IPS-18a (cell line): ENCODE measurements around the gene TRMT2B.
A peak's percentile ranks its signal among the peaks of the same experiment; 100 is the strongest.
"Not testable (repeated sequence)": the region's sequence is repeated elsewhere in the genome, so short reads cannot be mapped to it uniquely, and the experiment has no call there.

Experiments used
- H3K27ac ChIP-seq: one replicate; pipeline ENCODE4 v1.5.1; 2013; ENCODE audit warnings: low read length
- H3K27me3 ChIP-seq: one replicate; pipeline ENCODE4 v1.6.1; 2013; ENCODE audit warnings: mild to moderate bottlenecking, low read length; ENCODE audit not compliant: control insufficient read depth, insufficient read depth
- H3K36me3 ChIP-seq: one replicate; pipeline ENCODE4 v1.6.1; 2013; ENCODE audit warnings: low read depth, low read length; ENCODE audit not compliant: control insufficient read depth
- H3K4me1 ChIP-seq: one replicate; pipeline ENCODE4 v1.6.1; 2013; ENCODE audit warnings: low read depth, low read length; ENCODE audit not compliant: control insufficient read depth
- H3K4me3 ChIP-seq: one replicate; pipeline ENCODE4 v1.5.1; 2013; ENCODE audit warnings: low read length
- H3K9ac ChIP-seq: one replicate; pipeline ENCODE4 v1.6.1; 2013; ENCODE audit warnings: mild to moderate bottlenecking, low read length, moderate library complexity
- H3K9me3 ChIP-seq: one replicate; pipeline ENCODE4 v1.6.1; 2013; ENCODE audit warnings: low read depth, low read length; ENCODE audit not compliant: control insufficient read depth

Gene TRMT2B

DNA sequence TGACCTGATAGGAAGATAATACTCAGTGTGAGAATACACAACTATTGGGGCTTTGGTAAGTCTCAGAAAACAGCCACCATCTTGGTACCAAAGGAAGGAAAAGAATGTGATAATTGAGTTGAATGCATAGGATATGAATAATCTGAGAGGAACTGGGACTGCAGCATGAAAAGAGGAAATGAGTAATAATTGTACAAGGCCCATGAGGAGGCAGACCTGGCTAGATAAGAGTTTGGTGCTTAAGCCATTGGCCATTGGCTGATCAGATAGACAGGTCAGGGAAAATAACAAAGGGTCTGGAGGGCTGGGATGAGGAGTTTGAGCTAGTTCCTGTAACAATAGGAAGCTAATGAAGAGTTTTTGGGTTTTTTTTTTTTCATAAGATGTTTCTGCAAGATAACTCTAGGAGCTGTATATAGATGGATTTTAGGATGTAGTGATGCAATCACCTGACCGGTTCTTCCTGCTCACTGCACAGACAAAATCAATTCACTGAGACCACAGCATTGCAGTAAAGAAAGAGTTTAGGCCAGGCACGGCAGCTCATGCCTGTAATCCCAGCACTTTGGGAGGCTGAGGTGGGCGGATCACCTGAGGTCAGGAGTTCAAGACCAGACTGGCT, 5.3 kb upstream of the TRMT2B start:
- Histone ChIP-seq H3K9me3 (no peaks in the 10 kb centered on the region), H3K4me1 (peaks cover 7% of the 10 kb centered on the region), H3K9ac (no peak overlapping the region), H3K27me3 (no peaks in the 10 kb centered on the region), H3K27ac (no peak overlapping the region), H3K36me3 (no peaks in the 10 kb centered on the region), H3K4me3 (no peak overlapping the region)

GRCh38 chrX:101056551-101056950, 4.6 kb upstream of the TRMT2B start:
- H3K27me3 ChIP-seq, H3K27ac ChIP-seq, H3K4me1 ChIP-seq, H3K9me3 ChIP-seq, H3K9ac ChIP-seq, H3K4me3 ChIP-seq, H3K36me3 ChIP-seq: not testable (repeated sequence)

GRCh38 chrX:101051153-101051548, 760 bp downstream of the TRMT2B start:
- no peaks in the 10 kb centered on the region for H3K36me3 ChIP-seq
- H3K9me3 ChIP-seq = no peaks in the 10 kb centered on the region
- no peaks in the 10 kb centered on the region for H3K27me3 ChIP-seq
- H3K4me1 ChIP-seq = peaks cover 5% of the 10 kb centered on the region
- H3K27ac ChIP-seq = peak overlapping the region; percentile 77
- H3K4me3 ChIP-seq = peak overlapping the region; percentile 78
- peak overlapping the region; percentile 69 for H3K9ac ChIP-seq

- no peaks in the 10 kb centered on the region for H3K27me3 ChIP-seq
- H3K27ac ChIP-seq = no peak overlapping the region
- no peak overlapping the region for H3K4me3 ChIP-seq
- H3K9me3 ChIP-seq = no peaks in the 10 kb centered on the region
- H3K36me3 ChIP-seq = peaks cover 28% of the 10 kb centered on the region
- no peak overlapping the region for H3K9ac ChIP-seq
- H3K4me1 ChIP-seq = no peaks in the 10 kb centered on the region
Measured at GRCh38 chrX:101040197-101040596, 11.7 kb downstream of the TRMT2B start.

- Histone ChIP-seq H3K9ac (no peak overlapping the region), H3K27ac (no peak overlapping the region), H3K27me3 (no peaks in the 10 kb centered on the region), H3K36me3 (peaks cover 35% of the 10 kb centered on the region), H3K4me3 (no peak overlapping the region), H3K9me3 (no peaks in the 10 kb centered on the region), H3K4me1 (no peaks in the 10 kb centered on the region)
Measured at GRCh38 chrX:101037231-101037630, 14.7 kb downstream of the TRMT2B start.

GRCh38 chrX:101029665-101030064, 22.2 kb downstream of the TRMT2B start:
- peaks cover 17% of the 10 kb centered on the region for H3K36me3 ChIP-seq
- no peaks in the 10 kb centered on the region for H3K9me3 ChIP-seq
- no peaks in the 10 kb centered on the region for H3K27me3 ChIP-seq
- no peaks in the 10 kb centered on the region for H3K4me1 ChIP-seq
- H3K9ac ChIP-seq = no peak overlapping the region
- H3K4me3 ChIP-seq = no peak overlapping the region
- no peak overlapping the region for H3K27ac ChIP-seq

DNA sequence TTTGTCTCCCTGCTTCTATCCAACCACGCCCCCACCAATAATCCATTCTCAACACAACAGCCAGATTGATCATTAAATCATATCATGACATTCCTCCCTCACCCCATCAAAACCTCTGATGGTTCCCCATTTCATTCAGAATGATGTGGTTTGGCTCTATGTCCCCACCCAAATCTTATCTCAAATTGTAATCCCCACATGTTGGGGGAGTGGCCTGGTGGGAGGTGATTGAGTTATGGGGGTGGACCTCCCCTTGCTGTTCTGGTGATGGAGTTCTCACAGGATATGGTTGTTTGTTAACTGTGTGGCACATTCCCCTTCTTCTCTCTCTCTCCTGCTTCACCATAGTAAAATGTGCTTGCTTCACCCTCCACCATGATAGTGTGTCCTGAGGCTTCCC, 23.3 kb downstream of the TRMT2B start:
- Histone ChIP-seq H3K4me3 (no peak overlapping the region), H3K27ac (no peak overlapping the region), H3K36me3 (peaks cover 18% of the 10 kb centered on the region), H3K4me1 (no peaks in the 10 kb centered on the region), H3K9me3 (no peaks in the 10 kb centered on the region), H3K9ac (no peak overlapping the region), H3K27me3 (no peaks in the 10 kb centered on the region)

DNA sequence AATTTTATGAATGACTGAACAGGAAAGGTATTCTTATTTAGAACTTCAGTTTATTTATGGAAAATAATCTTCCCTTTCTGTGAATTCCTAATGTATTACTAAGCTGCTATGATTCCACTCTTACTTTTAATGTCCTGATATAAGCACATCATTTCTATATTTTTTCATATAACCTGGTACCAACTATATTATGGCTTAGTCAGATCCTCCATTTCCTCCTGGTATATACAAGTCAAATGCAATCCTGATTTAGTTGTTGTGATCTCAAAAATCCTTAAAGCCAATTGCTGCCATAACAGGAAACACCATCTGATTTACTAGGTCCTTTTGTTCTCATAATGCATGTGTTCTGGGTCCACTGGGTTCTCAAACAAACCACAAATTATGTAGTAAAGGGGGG, 26.8 kb downstream of the TRMT2B start:
- H3K36me3 ChIP-seq = peaks cover 33% of the 10 kb centered on the region
- no peaks in the 10 kb centered on the region for H3K4me1 ChIP-seq
- H3K27ac ChIP-seq = no peak overlapping the region
- no peak overlapping the region for H3K9ac ChIP-seq
- no peaks in the 10 kb centered on the region for H3K9me3 ChIP-seq
- no peaks in the 10 kb centered on the region for H3K27me3 ChIP-seq
- H3K4me3 ChIP-seq = no peak overlapping the region

GRCh38 chrX:101022020-101022419, 29.9 kb downstream of the TRMT2B start:
- H3K4me1 ChIP-seq = no peaks in the 10 kb centered on the region
- H3K9me3 ChIP-seq = no peaks in the 10 kb centered on the region
- peaks cover 44% of the 10 kb centered on the region for H3K36me3 ChIP-seq
- H3K4me3 ChIP-seq = no peak overlapping the region
- H3K27me3 ChIP-seq = no peaks in the 10 kb centered on the region
- H3K27ac ChIP-seq = no peak overlapping the region
- H3K9ac ChIP-seq = no peak overlapping the region

DNA sequence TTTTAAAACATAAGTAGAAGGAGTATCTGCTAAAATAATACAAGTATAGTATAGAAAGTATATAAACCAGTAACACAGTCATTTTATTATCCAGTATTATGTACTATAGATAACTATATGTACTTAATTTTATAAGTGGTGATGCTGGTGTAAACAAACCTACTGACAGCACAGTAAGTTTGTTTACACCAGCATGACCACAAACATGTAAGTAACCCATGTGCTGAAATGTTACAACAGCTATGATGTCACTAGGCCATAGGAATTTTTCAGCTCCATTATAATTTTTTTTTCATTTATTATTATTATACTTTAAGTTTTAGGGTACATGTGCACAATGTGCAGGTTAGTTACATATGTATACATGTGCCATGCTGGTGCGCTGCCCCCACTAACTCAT, 39.9 kb downstream of the TRMT2B start:
- not testable (repeated sequence) for H3K27me3 ChIP-seq, H3K9ac ChIP-seq, H3K9me3 ChIP-seq, H3K4me3 ChIP-seq, H3K27ac ChIP-seq, H3K4me1 ChIP-seq
- H3K36me3 ChIP-seq = peaks cover 23% of the 10 kb centered on the region

DNA sequence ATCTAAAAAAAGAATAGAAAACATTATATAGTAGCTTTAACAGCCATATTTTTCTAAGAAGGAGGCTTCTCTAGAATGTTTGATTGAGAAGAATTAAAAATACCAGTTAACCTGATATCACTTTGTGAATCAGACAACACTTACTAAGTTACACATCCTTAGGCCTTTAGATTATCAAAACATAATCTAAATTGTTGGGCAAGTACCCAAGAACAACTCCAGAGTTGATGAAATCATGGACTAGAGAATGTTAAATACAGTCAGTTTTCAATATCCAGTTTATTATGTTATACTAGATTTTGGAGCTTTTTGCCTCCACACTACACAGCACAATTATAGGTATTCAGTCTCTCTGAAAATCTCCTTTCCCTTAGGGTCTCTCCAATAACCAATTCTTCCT, 42.8 kb downstream of the TRMT2B start:
- H3K9me3 ChIP-seq = no peaks in the 10 kb centered on the region
- H3K4me3 ChIP-seq = no peak overlapping the region
- peaks cover 16% of the 10 kb centered on the region for H3K36me3 ChIP-seq
- no peaks in the 10 kb centered on the region for H3K27me3 ChIP-seq
- no peaks in the 10 kb centered on the region for H3K4me1 ChIP-seq
- H3K9ac ChIP-seq = no peak overlapping the region
- H3K27ac ChIP-seq = no peak overlapping the region

- H3K27me3 ChIP-seq = no peaks in the 10 kb centered on the region
- H3K36me3 ChIP-seq = no peaks in the 10 kb centered on the region
- no peak overlapping the region for H3K27ac ChIP-seq
- H3K9ac ChIP-seq = no peak overlapping the region
- no peak overlapping the region for H3K4me3 ChIP-seq
- no peaks in the 10 kb centered on the region for H3K4me1 ChIP-seq
- H3K9me3 ChIP-seq = no peaks in the 10 kb centered on the region
Measured at GRCh38 chrX:100999451-100999850, 52.5 kb downstream of the TRMT2B start.
